Kidney (tissue), 22 donors: ENCODE results near the gene MSL1. TPM values are rescaled to one million over a fixed set of nuclear protein-coding genes. Genes with fewer than 3 reads are reported as not detected.
A peak's percentile ranks its signal among the peaks of the same experiment; 100 is the strongest.

Source experiments
- DNase-seq, 5 donors: peaks; one replicate each; pipeline ENCODE4 v3.0.0-alpha.2; 2013 to 2020
- FAIRE-seq: peaks from 2 replicates; lab custom pipeline; 2012; peaks lifted over from hg19 to GRCh38; lab: Jason Lieb, UNC
- H3K27ac ChIP-seq, 2 donors: one replicate each; pipeline ENCODE4 v1.7.0; 2013; ENCODE audit warnings: low read depth in 2 of 2, low read length in 2 of 2, inconsistent platforms in 1 of 2
- H3K27me3 ChIP-seq: one replicate; pipeline ENCODE4 v1.7.1; 2013; ENCODE audit warnings: low read length, inconsistent platforms; ENCODE audit not compliant: control insufficient read depth, insufficient read depth
- H3K36me3 ChIP-seq, 3 donors: one replicate each; pipeline versions ENCODE4 v1.7.0 to v1.7.1; 2013; ENCODE audit warnings: low read length in 3 of 3, control low read depth in 1 of 3, inconsistent platforms in 1 of 3; ENCODE audit not compliant: insufficient read depth in 3 of 3, control insufficient read depth in 2 of 3
- H3K4me1 ChIP-seq, 3 donors: one replicate each; pipeline versions ENCODE4 v1.7.0 to v1.7.1; 2013; ENCODE audit warnings: low read length in 3 of 3, inconsistent platforms in 1 of 3, low read depth in 1 of 3; ENCODE audit not compliant: control insufficient read depth in 2 of 3, insufficient read depth in 2 of 3
- H3K4me3 ChIP-seq, 3 donors: one replicate each; pipeline versions ENCODE4 v1.7.0 to v1.8.1; 2013; ENCODE audit warnings: low read length in 3 of 3, control low read depth in 1 of 3, inconsistent platforms in 1 of 3
- H3K9ac ChIP-seq, 3 donors: one replicate each; pipeline versions ENCODE4 v1.7.0 to v1.7.1; 2013; ENCODE audit warnings: low read length in 3 of 3, control low read depth in 1 of 3, inconsistent platforms in 1 of 3
- H3K9me3 ChIP-seq, 3 donors: one replicate each; pipeline versions ENCODE4 v1.7.0 to v1.7.1; 2013; ENCODE audit warnings: low read length in 3 of 3, control low read depth in 1 of 3, inconsistent platforms in 1 of 3; ENCODE audit not compliant: control insufficient read depth in 2 of 3, insufficient read depth in 1 of 3
- CTCF ChIP-seq: IDR thresholded peaks from 3 replicates; pipeline ENCODE4 v1.5.1; 2012; ENCODE audit warnings: mild to moderate bottlenecking, moderate library complexity, borderline replicate concordance; ENCODE audit not compliant: insufficient read depth; ENCODE audit errors: extremely low read depth
- intact Hi-C: fragments of 100-400 bp; cut with DNase I; formaldehyde crosslinking; loops from one replicate; pipeline ENCODE4 v1.11.1; 2022
- long read RNA-seq, 10 donors: library from polyadenylated mRNA in 1 of 10; unstranded in 1 of 10; transcript quantifications; one replicate each; pipeline ENCODE4 v2.0.0 and lab custom pipeline, GENCODE V29; 2021 to 2026
- polyA plus RNA-seq: library from polyadenylated mRNA; stranded (reverse); fragments of 350-450 nt; fragmentation: Illumina TruSeq; extraction: RNeasy Lipid Tissue Mini Kit (QIAGEN cat#74804); gene quantifications from one replicate; pipeline ENCODE4 v1.2.3, GENCODE V29; 2014; ENCODE audit warnings: low read depth, low replicate concordance; ENCODE audit not compliant: insufficient read depth
- total RNA-seq: library from RNA; stranded (reverse); fragmentation: NEBNext Ultra II Directional; extraction: Animal tissue kit (Norgen Biotek cat#: 25700); gene quantifications from one replicate; pipeline ENCODE4 v1.2.1, GENCODE V29; 2021
- donor health status: control.
- donor health status: control.
- donor health status: control.
- donor health status: control.
- donor health status: control.
- donor health status: DM: yes; HTN: yes; CAD: no.
- donor health status: Normal renal cell carcinoma (clear cell type).

The MSL1 gene
- total RNA-seq = 75.4 TPM
- polyA plus RNA-seq = 34.9 TPM
- long read RNA-seq, donor 1, full-length matches to known transcripts = 16 of 16 reads
- long read RNA-seq, donor 1, partial matches to known transcripts = 0 of 16 reads
- long read RNA-seq, donor 1, other reads (novel, unspliced or antisense) = 0 of 16 reads
- long read RNA-seq, donor 2, full-length matches to known transcripts = 10 of 10 reads
- long read RNA-seq, donor 2, partial matches to known transcripts = 0 of 10 reads
- long read RNA-seq, donor 2, other reads (novel, unspliced or antisense) = 0 of 10 reads
- long read RNA-seq, donor 3, full-length matches to known transcripts = 18 of 18 reads
- long read RNA-seq, donor 3, partial matches to known transcripts = 0 of 18 reads
- long read RNA-seq, donor 3, other reads (novel, unspliced or antisense) = 0 of 18 reads
- long read RNA-seq, donor 4, full-length matches to known transcripts = 28 of 28 reads
- long read RNA-seq, donor 4, partial matches to known transcripts = 0 of 28 reads
- long read RNA-seq, donor 4, other reads (novel, unspliced or antisense) = 0 of 28 reads
- long read RNA-seq, donor 5 = 0 reads
- long read RNA-seq, donor 6, partial matches to known transcripts = 0 of 5 reads
- long read RNA-seq, donor 6, other reads (novel, unspliced or antisense) = 0 of 5 reads
- long read RNA-seq, donor 7, full-length matches to known transcripts = 29 of 50 reads
- long read RNA-seq, donor 7, partial matches to known transcripts = 8 of 50 reads
- long read RNA-seq, donor 7, other reads (novel, unspliced or antisense) = 13 of 50 reads
- long read RNA-seq, donor 8, full-length matches to known transcripts = 12 of 38 reads
- long read RNA-seq, donor 8, partial matches to known transcripts = 26 of 38 reads
- long read RNA-seq, donor 8, other reads (novel, unspliced or antisense) = 0 of 38 reads
- long read RNA-seq, donor 9, transcript MSL1-203 (3 exons, 2,081 nt) = major isoform, 14 of 15 reads
- long read RNA-seq, donor 9, partial matches to known transcripts = 0 of 15 reads
- long read RNA-seq, donor 9, other reads (novel, unspliced or antisense) = 0 of 15 reads
- long read RNA-seq, donor 10, full-length matches to known transcripts = 20 of 20 reads
- long read RNA-seq, donor 10, partial matches to known transcripts = 0 of 20 reads
- long read RNA-seq, donor 10, other reads (novel, unspliced or antisense) = 0 of 20 reads

GRCh38 chr17:40121181-40122135 lies at the start of gene MSL1:
MSL1 (plus strand) TSS chr17:40121971; CDS start chr17:40122613, 642 bp downstream.
- Histone ChIP-seq H3K4me3 (peak within 1 kb of the TSS; percentile 82 to 92 (median 92)), H3K9me3 (no peaks in the 10 kb centered on the region), H3K36me3 (peaks cover 0 to 5% (median 0%) of the 10 kb centered on the region in 3 donors), H3K4me1 (peaks cover 0 to 10% (median 8%) of the 10 kb centered on the region in 3 donors), H3K27me3 (no peaks in the 10 kb centered on the region), H3K27ac (peak within 1 kb of the TSS; percentile 91 to 93), H3K9ac (peak within 1 kb of the TSS; percentile 27 to 95 (median 87))
- DNase-seq = peak; percentile 92 to 96 (median 95)
- intact Hi-C loops = no loop called here
- no peak for TF ChIP-seq CTCF
- FAIRE-seq = no peak

- Histone ChIP-seq H3K27me3 (no peaks in the 10 kb centered on the region), H3K4me3 (peak overlapping the region in 1 of 3 donors; percentile 33), H3K9me3 (no peaks in the 10 kb centered on the region), H3K36me3 (peaks cover 0 to under 1% (median 0%) of the 10 kb centered on the region in 3 donors), H3K27ac (peak overlapping the region; percentile 92 to 97), H3K4me1 (peaks cover 6 to 87% (median 86%) of the 10 kb centered on the region in 3 donors), H3K9ac (peak overlapping the region in 1 of 3 donors; percentile 80)
- DNase-seq = peak in 3 of 5 donors; percentile 73 to 96 (median 75)
- TF ChIP-seq CTCF = no peak
- intact Hi-C loops = loop anchor here (5.0 kb wide), 1 partner anchor 40 kb away; no protein-coding TSS in a partner anchor
- FAIRE-seq = no peak
Observed at GRCh38 chr17:40072040-40072734, 49.6 kb upstream of the MSL1 start.
